ENCODE results near the gene PARD6B. TPM values are rescaled to one million over a fixed set of nuclear protein-coding genes. Genes with fewer than 3 reads are reported as not detected.
"Not testable (repeated sequence)": the region's sequence is repeated elsewhere in the genome, so short reads cannot be mapped to it uniquely, and the experiment has no call there.

The PARD6B gene
- polyA plus RNA-seq, 6 donors from 2014 or later = 0.08 to 1.6 (median 0.73) TPM

DNA sequence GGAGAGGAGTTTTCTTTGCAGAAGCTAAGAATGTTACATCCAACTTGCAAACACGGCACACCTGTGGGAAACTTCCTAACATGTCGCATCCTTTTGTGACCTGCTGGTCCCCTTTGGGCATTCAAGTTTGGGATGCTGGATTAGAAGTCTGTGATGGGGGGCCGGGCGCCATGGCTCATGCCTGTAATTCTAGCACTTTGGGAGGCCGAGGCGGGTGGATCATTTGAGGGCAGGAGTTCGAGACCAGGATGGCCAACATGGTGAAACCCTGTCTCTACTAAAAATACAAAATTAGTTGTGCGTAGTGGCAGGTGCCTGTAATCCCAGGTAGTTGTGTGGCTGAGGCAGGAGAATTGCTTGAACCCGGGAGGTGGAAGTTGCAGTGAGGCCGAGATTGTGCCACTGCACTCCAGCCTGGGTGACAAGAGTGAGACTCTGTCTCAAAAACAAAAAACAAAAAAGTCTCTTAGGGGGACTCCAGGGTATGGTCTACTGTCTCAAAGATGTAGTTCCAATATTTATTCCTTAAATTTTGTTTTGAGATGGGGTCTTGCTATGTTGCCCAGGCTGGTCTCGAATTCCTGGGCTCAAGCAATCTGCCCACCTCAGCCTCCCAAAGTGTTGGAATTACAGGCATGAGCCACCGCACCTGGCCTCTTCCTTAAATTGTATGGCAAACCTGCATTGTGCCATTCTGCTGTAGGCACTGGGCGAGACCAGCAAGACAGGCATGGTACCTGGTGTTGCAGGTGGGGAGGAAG lies 69.8 kb downstream of the PARD6B start:
- Mint-ChIP-seq H3K4me1 (peaks cover 42 to 76% (median 59%) of the 10 kb centered on the region in 3 donors), H3K27ac (peak overlapping the region in 4 of 6 donors; percentile 36 to 92 (median 68)), H3K4me3 (peak overlapping the region in 3 of 8 donors; percentile 5 to 29 (median 25))
- H3K27me3 Mint-ChIP-seq; DNase-seq; H3K36me3 Mint-ChIP-seq; ATAC-seq (ENCODE audit: low read depth in 2 of 2); H3K9me3 Mint-ChIP-seq: not testable (repeated sequence)

DNA sequence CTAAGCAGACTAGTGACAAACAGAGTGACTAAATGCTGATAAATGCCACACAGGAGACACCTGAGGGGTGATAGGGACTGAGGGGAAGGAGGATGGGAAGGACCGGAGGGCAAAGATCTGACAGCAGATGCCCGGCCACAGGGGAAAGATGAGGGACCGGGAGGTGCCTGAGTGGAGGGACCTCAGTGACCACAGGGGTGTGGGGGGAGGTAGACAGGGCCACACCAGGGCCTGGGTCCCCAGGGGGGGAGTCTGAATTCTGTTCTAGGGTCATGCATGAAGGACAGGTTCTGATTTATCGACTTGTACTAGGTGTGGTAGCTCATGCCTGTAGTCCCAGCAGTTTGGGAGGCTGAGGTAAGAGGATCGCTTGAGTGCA lies 70.4 kb downstream of the PARD6B start:
- DNase-seq (no peak), ATAC-seq (ENCODE audit: low read depth in 2 of 2) (no peak)
- Mint-ChIP-seq H3K9me3 (no peaks in the 10 kb centered on the region), H3K27me3 (no peaks in the 10 kb centered on the region), H3K27ac (peak overlapping the region in 4 of 6 donors; percentile 9 to 92 (median 86)), H3K4me1 (peaks cover 45 to 75% (median 63%) of the 10 kb centered on the region in 3 donors), H3K36me3 (no peaks in the 10 kb centered on the region), H3K4me3 (peak overlapping the region in 1 of 8 donors; percentile 25)

DNA sequence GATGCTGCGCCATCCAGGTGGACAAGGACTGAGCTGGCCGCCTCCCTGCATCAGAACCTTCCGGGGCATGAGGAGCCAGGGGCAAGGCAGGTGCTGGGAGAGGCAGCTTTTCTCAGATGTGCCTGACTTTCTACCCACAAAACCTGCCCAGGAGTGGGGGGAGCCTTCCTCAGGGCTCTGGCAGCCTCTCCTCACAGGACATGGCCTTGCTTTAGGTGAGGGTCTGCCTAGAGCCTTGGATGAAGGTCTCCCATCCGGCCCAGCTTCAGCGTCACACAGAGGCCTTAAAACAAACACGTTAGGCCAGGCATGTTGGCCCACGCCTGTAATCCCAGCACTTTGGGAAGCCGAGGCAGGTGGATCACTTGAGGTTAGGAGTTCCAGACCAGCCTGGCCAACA lies 70.9 kb downstream of the PARD6B start:
- H3K27me3 Mint-ChIP-seq = no peaks in the 10 kb centered on the region
- ATAC-seq (ENCODE audit: low read depth in 2 of 2) (no peak), DNase-seq (no peak)
- H3K4me1 Mint-ChIP-seq = peaks cover 45 to 69% (median 63%) of the 10 kb centered on the region in 3 donors
- no peaks in the 10 kb centered on the region for H3K36me3 Mint-ChIP-seq
- peak overlapping the region in 2 of 8 donors; percentile 3 to 79 for H3K4me3 Mint-ChIP-seq
- H3K27ac Mint-ChIP-seq = peak overlapping the region in 2 of 6 donors; percentile 75 to 92
- H3K9me3 Mint-ChIP-seq = no peaks in the 10 kb centered on the region

DNA sequence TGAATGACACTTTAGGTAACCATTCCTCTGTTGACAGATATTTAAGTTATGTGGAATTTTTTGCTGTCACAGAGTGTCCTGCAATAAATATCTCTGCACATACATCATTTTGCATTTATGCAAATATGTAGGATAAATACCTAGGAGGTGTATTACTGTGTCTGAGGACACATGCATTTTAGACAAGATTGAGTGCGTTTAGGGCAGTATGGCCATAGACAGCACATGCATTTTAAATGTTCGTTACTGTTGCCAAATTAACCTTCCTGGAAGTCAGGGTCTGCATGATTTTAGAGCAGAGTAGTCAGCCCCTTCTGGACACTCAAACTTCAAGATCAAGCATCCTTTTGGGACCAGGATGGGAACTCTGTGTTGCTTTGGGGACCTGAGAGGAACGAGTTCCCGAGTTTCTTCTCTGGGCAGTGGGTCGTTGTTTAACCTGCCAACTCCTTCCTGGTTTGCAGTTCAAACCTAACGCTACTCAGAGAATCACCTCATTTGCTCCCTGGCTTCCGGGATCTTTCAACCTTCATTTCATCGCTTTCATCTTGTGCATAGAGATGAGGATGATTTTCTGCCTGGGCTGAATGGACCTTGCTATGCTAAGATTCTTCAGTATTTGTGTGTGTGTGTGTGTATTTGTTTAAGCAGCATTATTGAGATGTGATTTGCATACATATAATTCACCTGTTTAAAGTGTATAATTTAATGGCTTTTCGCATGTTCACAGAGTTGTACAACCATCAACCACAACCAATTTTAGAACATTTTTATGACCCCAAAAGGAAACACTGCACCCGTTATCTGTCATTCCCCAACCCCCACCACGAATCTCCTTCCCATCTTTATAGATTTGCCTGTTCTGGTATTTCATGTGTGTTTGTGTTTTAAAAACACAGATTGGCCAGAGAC lies 73.3 kb downstream of the PARD6B start:
- Mint-ChIP-seq H3K4me1 (peaks cover 41 to 75% (median 65%) of the 10 kb centered on the region in 3 donors), H3K9me3 (peaks cover 0 to 4% (median 2%) of the 10 kb centered on the region in 7 donors)
- DNase-seq = no peak

GRCh38 chr20:50805349-50805684 lies 73.9 kb downstream of the PARD6B start:
- ATAC-seq (ENCODE audit: low read depth in 2 of 2) = peak; percentile 5 to 28
- peaks cover 0 to 7% of the 10 kb centered on the region in 2 donors for H3K36me3 Mint-ChIP-seq
- peak overlapping the region; percentile 36 to 94 (median 76) for H3K27ac Mint-ChIP-seq
- H3K4me1 Mint-ChIP-seq = peaks cover 41 to 75% (median 65%) of the 10 kb centered on the region in 3 donors
- H3K4me3 Mint-ChIP-seq = peak overlapping the region in 7 of 8 donors; percentile 47 to 88 (median 76)
- no peaks in the 10 kb centered on the region for H3K27me3 Mint-ChIP-seq
- peaks cover 0 to 10% (median 8%) of the 10 kb centered on the region in 7 donors for H3K9me3 Mint-ChIP-seq
- DNase-seq = no peak

More for the DNA sequence above, 73.3 kb downstream of the PARD6B start:
- Mint-ChIP-seq H3K4me3 (peak overlapping the region; percentile 15 to 88 (median 70)), H3K36me3 (peaks cover 0 to 2% of the 10 kb centered on the region in 2 donors), H3K27me3 (no peaks in the 10 kb centered on the region), H3K27ac (peak overlapping the region; percentile 53 to 94 (median 76))
- ATAC-seq (ENCODE audit: low read depth in 2 of 2) = peak; percentile 41 to 62

DNA sequence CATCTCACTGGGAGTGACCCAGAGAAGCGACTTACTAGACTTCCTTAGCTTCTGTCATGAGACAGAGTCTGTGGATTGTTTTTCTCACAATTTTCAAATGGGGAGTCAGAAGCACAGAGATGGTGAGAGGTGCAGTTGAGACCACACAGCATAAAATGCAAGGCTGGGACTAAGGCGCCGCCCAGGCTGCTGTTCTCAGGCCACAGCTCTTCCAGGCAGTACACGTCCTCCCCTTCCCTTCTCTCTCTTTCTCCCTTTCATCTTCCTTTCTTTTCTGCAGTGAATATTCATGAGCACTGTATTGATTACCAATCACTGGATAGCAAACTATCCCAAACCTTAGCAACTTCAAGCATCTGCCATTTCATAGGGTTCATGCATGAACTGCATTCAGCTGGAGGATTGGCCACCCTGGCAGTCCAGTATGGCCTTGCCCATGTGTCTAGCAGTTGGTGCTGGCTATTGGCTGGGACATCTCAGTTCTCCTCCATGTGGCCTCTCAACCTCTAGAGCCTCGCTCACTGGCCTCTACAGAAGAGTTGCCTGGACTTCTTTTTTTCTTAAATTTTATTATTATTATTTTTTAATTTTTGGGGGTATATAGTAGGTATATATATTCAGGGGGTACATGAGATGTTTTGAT lies 74.9 kb downstream of the PARD6B start:
- H3K9me3 Mint-ChIP-seq = peaks cover 0 to 15% (median 10%) of the 10 kb centered on the region in 7 donors
- no peak for ATAC-seq (ENCODE audit: low read depth in 2 of 2)
- no peak for DNase-seq
- peaks cover 46 to 79% (median 69%) of the 10 kb centered on the region in 3 donors for H3K4me1 Mint-ChIP-seq
- peaks cover 0 to 7% of the 10 kb centered on the region in 2 donors for H3K36me3 Mint-ChIP-seq
- H3K27me3 Mint-ChIP-seq = no peaks in the 10 kb centered on the region
- H3K4me3 Mint-ChIP-seq = peak overlapping the region in 7 of 8 donors; percentile 16 to 88 (median 77)
- peak overlapping the region in 4 of 6 donors; percentile 77 to 92 (median 86) for H3K27ac Mint-ChIP-seq

Other genes starting within 250 kb of the PARD6B start
- 10 to 100 TPM; 14.0 to 57.1 (median 46.1) TPM for gene PTPN1, start 221.2 kb upstream of the PARD6B start, polyA plus RNA-seq (ENCODE audit: low read depth in 6 of 6)
- 1 to 10 TPM in 5 of 6 donors, not detected in 1; 1.4 to 3.0 (median 2.1) TPM for gene RIPOR3, start 40.0 kb upstream of the PARD6B start, polyA plus RNA-seq (ENCODE audit: low read depth in 6 of 6)
- gene BCAS4, start 63.5 kb downstream of the PARD6B start, polyA plus RNA-seq (ENCODE audit: low read depth in 6 of 6) = 10 to 100 TPM; 62.1 to 82.2 (median 70.3) TPM
- 10 to 100 TPM in 3 of 6 donors, 1 to 10 TPM in 3; 5.5 to 15.7 (median 9.5) TPM for gene ADNP, start 199.9 kb downstream of the PARD6B start, polyA plus RNA-seq (ENCODE audit: low read depth in 6 of 6)
- 10 to 100 TPM; 57.0 to 86.2 (median 71.5) TPM for gene DPM1, start 227.0 kb downstream of the PARD6B start, polyA plus RNA-seq (ENCODE audit: low read depth in 6 of 6)
- gene MOCS3, start 227.2 kb downstream of the PARD6B start, polyA plus RNA-seq (ENCODE audit: low read depth in 6 of 6) = 1 to 10 TPM; 3.8 to 5.0 (median 4.1) TPM